GM12873 (cell line): ENCODE data around the gene PSMC1.

Source experiments
- CTCF ChIP-seq: IDR thresholded peaks from 2 replicates; pipeline ENCODE4 v1.5.1; 2012; ENCODE audit warnings: low read depth, mild to moderate bottlenecking, moderate library complexity, low read length, control low read depth; ENCODE audit not compliant: insufficient read depth; ENCODE audit errors: missing control alignments

The PSMC1 gene

DNA sequence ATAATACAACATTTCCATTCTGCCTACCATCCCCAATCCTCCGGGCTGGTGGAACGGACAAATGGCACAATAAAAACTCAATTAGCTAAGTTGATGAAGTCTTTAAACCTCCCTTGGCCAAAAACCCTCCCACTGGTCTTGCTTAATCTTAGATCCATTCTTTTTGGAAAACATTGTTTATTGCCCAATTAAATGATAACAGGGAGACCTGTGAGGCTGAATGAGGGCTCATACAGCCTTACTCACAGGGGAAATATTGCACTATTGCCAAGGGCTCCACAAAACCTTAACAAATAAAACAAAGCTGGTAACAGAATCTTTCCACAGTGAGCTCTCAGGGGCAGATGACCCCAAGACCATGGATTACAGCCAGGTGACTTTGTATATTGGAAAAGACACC lies 7.8 kb upstream of the PSMC1 start:
- no peak for TF ChIP-seq CTCF

DNA sequence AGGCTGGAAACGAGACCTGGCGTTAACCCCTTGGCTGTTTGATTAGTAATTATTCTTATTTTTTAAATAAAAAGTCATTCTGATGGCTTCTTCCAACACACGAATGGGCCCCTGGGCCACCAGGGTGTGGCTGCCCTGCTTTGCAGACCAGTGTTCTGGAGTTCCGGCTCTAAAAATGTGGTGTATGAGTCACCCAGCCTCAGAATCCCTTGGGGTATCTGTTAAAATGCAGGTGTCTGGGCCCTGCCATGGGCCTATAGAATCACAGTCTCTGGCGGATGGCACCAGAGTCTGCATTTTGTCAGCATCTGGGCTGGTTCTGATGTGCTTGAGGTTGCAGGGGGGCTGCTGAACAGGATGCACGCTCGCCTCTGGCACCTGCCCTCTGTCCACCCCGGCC lies 2.5 kb upstream of the PSMC1 start:
- TF ChIP-seq CTCF: no peak

DNA sequence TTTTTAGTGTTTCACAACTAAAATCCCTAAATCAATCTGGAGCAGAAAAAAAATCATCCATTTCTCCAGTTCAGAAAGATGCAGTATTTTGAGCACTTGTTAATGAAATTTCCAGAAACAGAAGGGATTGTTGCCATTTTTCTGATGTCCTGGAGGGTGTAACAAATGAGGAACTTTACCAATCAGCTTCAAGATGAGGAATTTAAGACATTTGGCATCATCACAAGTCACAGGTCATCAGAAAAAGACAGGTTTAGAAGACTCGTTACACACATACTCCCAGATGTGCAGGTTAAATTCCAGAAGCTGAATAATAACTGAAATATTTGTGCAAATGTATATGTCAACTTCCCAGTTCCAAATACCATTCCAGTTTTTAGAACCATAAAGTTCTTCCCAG lies 482 bp upstream of the PSMC1 start:
- TF ChIP-seq CTCF: no peak

- no peak for TF ChIP-seq CTCF
These were observed 7.5 kb downstream of the PSMC1 start for GRCh38 chr14:90263748-90264449.

DNA sequence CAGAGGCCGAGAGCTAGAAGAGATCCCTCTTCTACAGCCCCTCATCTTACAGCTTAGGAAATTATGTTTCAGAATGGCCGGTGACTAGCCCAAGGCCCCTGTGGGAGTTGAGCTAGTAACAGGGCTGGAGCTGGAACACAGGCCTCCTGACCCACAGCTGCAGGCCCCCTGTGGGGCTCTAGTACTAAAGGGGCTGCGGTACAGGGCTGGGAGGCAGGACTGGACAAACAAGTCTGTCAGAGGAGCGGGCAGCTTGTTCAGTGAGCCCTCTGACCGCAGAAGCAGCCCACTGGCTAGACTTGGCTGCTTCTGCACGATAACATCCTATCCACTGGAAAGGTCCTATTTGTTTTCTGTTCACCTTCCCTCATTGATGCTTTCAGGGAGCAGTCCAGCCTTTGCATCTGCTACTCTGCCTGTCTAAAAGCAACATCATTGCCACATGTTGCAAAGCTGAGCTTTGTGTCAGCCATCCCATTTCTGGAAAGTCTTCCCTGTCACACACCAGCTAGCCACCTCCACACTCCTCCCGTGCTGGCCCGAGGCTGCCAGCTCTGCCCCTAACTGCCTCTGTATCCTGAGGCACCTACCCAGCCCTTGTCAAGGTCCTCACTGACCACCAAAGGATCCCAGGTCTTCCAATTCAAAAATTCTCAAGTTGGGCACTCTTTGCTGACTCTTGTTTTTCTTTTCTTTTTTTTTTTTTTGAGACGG lies 10.2 kb downstream of the PSMC1 start:
- no peak for TF ChIP-seq CTCF

DNA sequence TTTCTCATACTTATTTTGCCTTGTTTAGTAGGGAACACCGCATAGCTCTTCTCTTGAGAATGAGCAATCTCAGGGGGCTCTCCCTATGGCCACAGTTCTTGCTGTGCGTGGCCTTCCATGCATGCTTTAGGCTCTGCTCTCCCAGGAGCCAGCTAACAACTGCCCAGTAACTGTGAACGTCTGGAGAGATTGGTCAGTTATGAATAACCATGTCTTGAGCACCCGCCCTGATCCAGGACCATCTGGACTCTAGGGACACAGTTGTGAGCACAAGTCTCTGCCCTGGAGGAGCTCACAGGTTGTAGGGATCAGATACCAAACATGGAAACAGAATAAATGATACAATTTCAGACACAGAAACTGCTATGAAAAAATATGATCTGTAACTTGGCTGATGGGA lies 12.1 kb downstream of the PSMC1 start:
- TF ChIP-seq CTCF: no peak

- TF ChIP-seq CTCF: no peak
These were observed 16.2 kb downstream of the PSMC1 start for GRCh38 chr14:90272523-90272922.
